Thyroid gland (tissue), 4 donors: ENCODE results near the gene OSBPL6. TPM values are rescaled to one million over a fixed set of nuclear protein-coding genes. Genes with fewer than 3 reads are reported as not detected.

Experiments used
- DNase-seq, 2 donors: peaks; one replicate each; pipeline ENCODE4 v3.0.0-alpha.2; 2019
- H3K27ac ChIP-seq, 3 donors: fragments of 200-600 bp; sonication (generic); 1 replicate in 2 of 3; 2 replicates in 1 of 3; pipeline ENCODE4 v1.5.1; 2016 to 2019; ENCODE audit warnings: mild to moderate bottlenecking in 1 of 3, moderate library complexity in 1 of 3
- H3K27me3 ChIP-seq: fragments of 200-600 bp; sonication (generic); one replicate; pipeline ENCODE4 v1.5.1; 2019
- H3K36me3 ChIP-seq, 2 donors: fragments of 200-600 bp; sonication (generic); one replicate each; pipeline ENCODE4 v1.5.1; 2016 to 2019
- H3K4me1 ChIP-seq, 2 donors: fragments of 200-600 bp; sonication (generic); one replicate each; pipeline ENCODE4 v1.5.1; 2017 to 2019
- H3K4me3 ChIP-seq, 3 donors: fragments of 200-600 bp; sonication (generic); replicated peaks in 1 of 3; 1 replicate in 2 of 3; 2 replicates in 1 of 3; pipeline ENCODE4 v1.5.1; 2016; ENCODE audit warnings: mild to moderate bottlenecking in 1 of 3
- H3K9me3 ChIP-seq: fragments of 200-600 bp; sonication (generic); one replicate; pipeline ENCODE4 v1.5.1; 2017
- CTCF ChIP-seq, 6 experiments: fragments of 200-600 bp in 3 of 6; fragments of 450-650 bp in 3 of 6; sonication (generic) in 3 of 6; IDR thresholded peaks; one replicate each; pipeline ENCODE4 v1.5.1; 2016 to 2019; ENCODE audit warnings: antibody characterized with exemption in 6 of 6, mild to moderate bottlenecking in 2 of 6, inconsistent platforms in 1 of 6, moderate library complexity in 1 of 6
- POLR2A ChIP-seq, 2 donors: fragments of 450-650 bp; IDR thresholded peaks; one replicate each; pipeline ENCODE4 v1.6.1; 2017; ENCODE audit warnings: antibody characterized with exemption in 2 of 2, mild to moderate bottlenecking in 2 of 2, moderate library complexity in 1 of 2
- WGBS, 2 donors: methylation state at CpG; one replicate each; pipeline ENCODE4 v1.1.5; 2017; 5-methylcytosine and 5-hydroxymethylcytosine counted together
- intact Hi-C: fragments of 100-400 bp; cut with DNase I; formaldehyde crosslinking; loops from one replicate; pipeline ENCODE4 v1.15.1; 2023
- total RNA-seq, 4 donors: library from RNA; depleted of rRNA; stranded (reverse); fragments of >200 nt; gene quantifications; one replicate each; pipeline ENCODE4 v1.2.3, GENCODE V29; 2016

Gene OSBPL6
- total RNA-seq, 4 donors from 2014 or later, result 2.1 to 5.3 (median 3.2) TPM

GRCh38 chr2:178327516-178327915, 133.2 kb downstream of the OSBPL6 start:
- no peaks in the 10 kb centered on the region for H3K9me3 ChIP-seq
- no peak overlapping the region for H3K4me3 ChIP-seq
- WGBS, 2 donors, result 24 to 28% methylated on average over 4 of the region's 4 CpGs
- no peaks in the 10 kb centered on the region for H3K36me3 ChIP-seq
- H3K27me3 ChIP-seq, result no peaks in the 10 kb centered on the region
- peaks cover 11 to 34% of the 10 kb centered on the region in 2 donors for H3K4me1 ChIP-seq
- no peak for TF ChIP-seq CTCF (IDR thresholded peaks at IDR 0.05)
- TF ChIP-seq POLR2A (IDR thresholded peaks at IDR 0.05), result no peak
- intact Hi-C loops, result no loop called here
- DNase-seq, result peak; percentile 35 to 43
- H3K27ac ChIP-seq, result peak overlapping the region in 1 of 3 donors; percentile 6

- intact Hi-C loops, result no loop called here
- WGBS, 2 donors, result 64 to 68% methylated on average over 1 of the region's 1 CpG
- H3K4me3 ChIP-seq, result no peak overlapping the region
- DNase-seq, result no peak
- H3K9me3 ChIP-seq, result no peaks in the 10 kb centered on the region
- no peaks in the 10 kb centered on the region for H3K36me3 ChIP-seq
- H3K27me3 ChIP-seq, result no peaks in the 10 kb centered on the region
- TF ChIP-seq CTCF (IDR thresholded peaks at IDR 0.05) (no peak), POLR2A (IDR thresholded peaks at IDR 0.05) (no peak)
- H3K27ac ChIP-seq, result peak overlapping the region in 1 of 3 donors; percentile 6
- peaks cover 11 to 34% of the 10 kb centered on the region in 2 donors for H3K4me1 ChIP-seq
Measured at GRCh38 chr2:178328037-178328436, 133.7 kb downstream of the OSBPL6 start.

DNA sequence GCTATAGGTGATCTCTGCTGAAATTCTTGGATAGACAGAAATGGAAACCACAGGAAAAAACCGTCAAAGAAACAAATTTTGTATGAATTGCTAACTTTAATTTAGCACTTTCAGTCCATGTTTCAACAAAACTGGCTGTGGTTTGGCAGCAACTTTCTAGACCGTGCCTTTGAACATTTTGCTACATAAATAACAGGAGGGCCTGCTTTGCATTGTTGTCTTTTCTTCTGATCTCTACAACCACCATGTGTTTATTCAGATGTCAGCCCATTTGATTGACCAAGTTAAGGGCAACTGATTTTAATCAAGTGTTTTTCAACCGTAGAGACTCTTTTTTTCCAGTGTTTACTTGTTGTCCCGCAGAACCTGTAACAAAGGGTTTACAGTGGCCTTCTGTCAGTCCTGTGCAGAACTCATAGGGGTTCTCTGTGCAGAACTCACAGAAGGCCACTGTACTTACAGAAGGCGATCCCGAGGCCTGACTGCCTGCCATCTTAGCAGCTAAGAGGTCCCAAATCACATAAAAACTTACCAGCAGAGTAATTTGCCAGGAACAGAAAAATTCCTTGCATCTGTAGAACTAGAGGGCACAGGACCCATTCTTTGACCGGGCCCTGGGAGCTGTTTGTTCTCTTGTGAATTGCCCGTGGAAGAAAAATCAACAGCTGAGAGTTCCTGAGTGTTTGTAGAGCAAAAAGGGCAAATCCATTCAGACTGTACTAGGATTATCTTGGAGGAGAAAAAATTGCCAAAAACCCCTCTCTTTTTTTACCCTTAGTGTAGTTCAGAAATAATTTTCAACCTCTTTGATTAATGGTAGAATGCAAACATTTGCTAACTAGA, 136.1 kb downstream of the OSBPL6 start:
- no peaks in the 10 kb centered on the region for H3K36me3 ChIP-seq
- H3K4me3 ChIP-seq, result no peak overlapping the region
- H3K9me3 ChIP-seq, result no peaks in the 10 kb centered on the region
- no peak for TF ChIP-seq POLR2A (IDR thresholded peaks at IDR 0.05)
- TF ChIP-seq CTCF (IDR thresholded peaks at IDR 0.05), result no peak
- intact Hi-C loops, result no loop called here
- no peak overlapping the region for H3K27ac ChIP-seq
- no peaks in the 10 kb centered on the region for H3K27me3 ChIP-seq
- peak; percentile 20 to 32 for DNase-seq
- peaks cover 4 to 23% of the 10 kb centered on the region in 2 donors for H3K4me1 ChIP-seq
- WGBS, 2 donors, result 69 to 76% methylated on average over 8 of the region's 8 CpGs

DNA sequence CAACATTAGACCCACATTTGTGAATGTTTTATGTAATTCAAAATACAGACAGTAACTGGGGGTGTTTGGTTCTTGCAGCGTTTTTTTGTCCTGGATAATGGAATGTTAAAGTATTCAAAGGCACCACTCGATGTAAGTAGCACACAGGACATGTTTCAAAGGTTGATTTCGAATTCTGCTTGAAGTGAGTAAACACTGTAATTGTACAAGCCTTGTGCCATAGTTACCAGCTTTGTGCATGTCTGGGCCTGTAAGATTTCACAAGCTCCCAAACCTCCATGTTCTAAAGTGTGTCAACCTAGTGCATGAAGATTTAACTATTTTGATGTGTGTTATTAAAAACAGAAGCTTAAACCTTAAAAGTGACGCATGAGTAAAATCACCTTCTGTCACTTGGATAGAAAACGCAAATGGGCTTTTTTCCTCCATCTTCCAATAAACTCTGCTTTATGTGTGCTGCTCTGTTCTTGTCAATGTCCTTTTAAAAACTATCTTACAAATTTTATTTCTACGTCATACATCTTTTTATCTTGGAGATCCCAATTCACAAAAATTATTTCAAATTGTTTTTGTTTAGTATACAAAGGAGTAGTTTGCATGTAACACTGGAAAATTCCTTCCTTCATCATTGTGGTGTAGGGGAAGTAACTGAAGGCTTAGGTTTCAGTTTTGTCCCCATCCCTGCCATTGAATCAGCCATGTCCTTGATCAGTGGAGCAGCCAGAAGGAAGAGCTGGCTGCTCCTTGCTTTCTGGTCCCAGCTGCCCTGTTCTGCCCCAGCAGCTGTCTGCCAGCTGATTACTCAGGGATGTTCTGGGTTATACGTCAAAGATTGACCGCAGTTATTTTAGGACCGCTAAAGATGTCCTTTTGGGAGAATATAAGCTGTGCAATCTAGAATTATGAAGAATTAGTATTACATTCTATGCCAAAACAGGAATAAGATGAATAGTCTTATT, 137.4 kb downstream of the OSBPL6 start:
- Histone ChIP-seq H3K4me3 (no peak overlapping the region), H3K27me3 (no peaks in the 10 kb centered on the region), H3K36me3 (no peaks in the 10 kb centered on the region), H3K27ac (no peak overlapping the region), H3K9me3 (no peaks in the 10 kb centered on the region), H3K4me1 (peaks cover 4 to 23% of the 10 kb centered on the region in 2 donors)
- intact Hi-C loops, result no loop called here
- TF ChIP-seq POLR2A (IDR thresholded peaks at IDR 0.05) (no peak), CTCF (IDR thresholded peaks at IDR 0.05) (no peak)
- 77 to 78% methylated on average over 9 of the region's 9 CpGs for WGBS, 2 donors
- DNase-seq, result no peak
